MM.1S (cell line): ENCODE measurements around the gene MED15.

Source experiments
- EZH2 ChIP-seq: fragments of 300-600 bp; sonication (generic); optimal IDR thresholded peaks from 2 replicates; pipeline ENCODE3; 2017; ENCODE audit warnings: low read depth, mild to moderate bottlenecking, antibody characterized with exemption, low read length, mixed read lengths
- EZH2phosphoT487 ChIP-seq: fragments of 300-600 bp; sonication (generic); IDR thresholded peaks from 2 replicates; pipeline ENCODE4 v1.6.1; 2018; ENCODE audit warnings: antibody characterized with exemption, low read length
- TF ChIP-seq, protein P1 (sequence below): fragments of 300-600 bp; sonication (generic); IDR thresholded peaks from 2 replicates; pipeline ENCODE4 v1.5.1; 2016; ENCODE audit warnings: antibody characterized with exemption, low read length, mixed read lengths

DNA sequence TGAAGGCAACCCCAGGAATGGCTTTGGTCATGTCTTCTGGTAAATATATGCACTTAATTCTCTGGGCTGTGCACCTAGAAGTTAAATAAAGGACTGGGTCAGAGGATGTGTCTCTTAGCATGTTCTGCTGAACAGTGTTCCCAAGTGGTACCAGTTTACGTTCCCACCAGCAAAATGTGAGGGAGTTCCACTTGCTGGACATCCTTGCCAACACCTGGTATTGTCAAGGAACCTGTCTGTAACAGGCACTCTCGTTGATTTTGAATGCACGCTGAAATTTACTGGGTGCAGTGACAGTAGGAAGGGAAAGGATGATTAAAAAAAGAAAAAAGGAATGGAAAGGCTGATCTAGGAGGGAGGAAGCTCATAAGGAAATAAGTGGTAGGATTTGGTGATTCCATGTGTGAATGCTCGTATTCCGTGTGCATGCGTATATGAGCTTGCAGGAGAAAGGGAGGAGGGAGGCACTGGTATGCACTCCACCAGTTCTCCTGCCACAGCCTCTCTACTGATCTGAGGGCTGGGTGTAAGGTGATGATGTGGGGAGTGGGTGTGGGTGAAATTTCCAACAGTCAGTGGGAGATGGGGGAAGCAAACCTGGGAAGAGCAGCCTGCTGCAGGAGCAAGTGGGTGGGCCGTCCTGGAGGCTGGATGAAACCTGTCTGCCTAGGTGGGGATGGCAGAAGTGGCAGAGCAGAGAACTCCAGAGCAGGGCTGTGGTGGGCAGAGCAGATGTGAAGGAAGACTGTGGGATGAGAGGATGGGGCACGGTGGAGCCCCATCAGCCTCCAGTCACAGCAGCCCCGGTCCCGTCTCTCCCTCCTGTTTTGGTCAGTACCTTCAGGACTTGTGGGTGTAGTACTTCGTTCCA lies 15.0 kb downstream of the MED15 start:
- TF ChIP-seq, protein P1, sequence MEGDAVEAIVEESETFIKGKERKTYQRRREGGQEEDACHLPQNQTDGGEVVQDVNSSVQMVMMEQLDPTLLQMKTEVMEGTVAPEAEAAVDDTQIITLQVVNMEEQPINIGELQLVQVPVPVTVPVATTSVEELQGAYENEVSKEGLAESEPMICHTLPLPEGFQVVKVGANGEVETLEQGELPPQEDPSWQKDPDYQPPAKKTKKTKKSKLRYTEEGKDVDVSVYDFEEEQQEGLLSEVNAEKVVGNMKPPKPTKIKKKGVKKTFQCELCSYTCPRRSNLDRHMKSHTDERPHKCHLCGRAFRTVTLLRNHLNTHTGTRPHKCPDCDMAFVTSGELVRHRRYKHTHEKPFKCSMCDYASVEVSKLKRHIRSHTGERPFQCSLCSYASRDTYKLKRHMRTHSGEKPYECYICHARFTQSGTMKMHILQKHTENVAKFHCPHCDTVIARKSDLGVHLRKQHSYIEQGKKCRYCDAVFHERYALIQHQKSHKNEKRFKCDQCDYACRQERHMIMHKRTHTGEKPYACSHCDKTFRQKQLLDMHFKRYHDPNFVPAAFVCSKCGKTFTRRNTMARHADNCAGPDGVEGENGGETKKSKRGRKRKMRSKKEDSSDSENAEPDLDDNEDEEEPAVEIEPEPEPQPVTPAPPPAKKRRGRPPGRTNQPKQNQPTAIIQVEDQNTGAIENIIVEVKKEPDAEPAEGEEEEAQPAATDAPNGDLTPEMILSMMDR, result no peak
- no peak for TF ChIP-seq EZH2phosphoT487
- no peak for TF ChIP-seq EZH2
